Uterus (tissue), 4 donors: Measurements from ENCODE around the gene LIX1L. TPM values are rescaled to one million over a fixed set of nuclear protein-coding genes. Genes with fewer than 3 reads are reported as not detected.
A peak's percentile ranks its signal among the peaks of the same experiment; 100 is the strongest.

Experiments used
- DNase-seq, 2 donors: peaks; one replicate each; pipeline ENCODE4 v3.0.0-alpha.2; 2019 to 2020
- H3K27ac ChIP-seq, 2 donors: fragments of 200-600 bp; sonication (generic); 1 replicate in 1 of 2; 2 replicates in 1 of 2; pipeline ENCODE4 v1.5.1; 2016 to 2018
- H3K27me3 ChIP-seq, 2 donors: fragments of 200-600 bp; sonication (generic); one replicate each; pipeline ENCODE4 v1.5.1; 2018 to 2019; ENCODE audit warnings: control low read depth in 1 of 2
- H3K36me3 ChIP-seq, 2 donors: fragments of 200-600 bp; sonication (generic); one replicate each; pipeline ENCODE4 v1.5.1; 2019; ENCODE audit warnings: control low read depth in 1 of 2
- H3K4me1 ChIP-seq, 2 donors: fragments of 200-600 bp; sonication (generic); one replicate each; pipeline ENCODE4 v1.5.1; 2018 to 2019; ENCODE audit warnings: control low read depth in 1 of 2
- H3K4me3 ChIP-seq, 2 donors: fragments of 200-600 bp; sonication (generic); 1 replicate in 1 of 2; 2 replicates in 1 of 2; pipeline ENCODE4 v1.5.1; 2018 to 2019; ENCODE audit warnings: mild to moderate bottlenecking in 1 of 2
- H3K9me3 ChIP-seq, 2 donors: fragments of 200-600 bp; sonication (generic); one replicate each; pipeline ENCODE4 v1.5.1; 2019; ENCODE audit warnings: control low read depth in 1 of 2
- CTCF ChIP-seq, 4 experiments: fragments of 200-600 bp in 2 of 4; fragments of 450-650 bp in 2 of 4; sonication (generic) in 2 of 4; IDR thresholded peaks; one replicate each; pipeline ENCODE4 v1.5.1; 2016 to 2019; ENCODE audit warnings: antibody characterized with exemption in 4 of 4, mild to moderate bottlenecking in 2 of 4, moderate library complexity in 1 of 4
- POLR2A ChIP-seq, 2 donors: fragments of 450-650 bp; IDR thresholded peaks; one replicate each; pipeline ENCODE4 v1.6.1; 2016; ENCODE audit warnings: antibody characterized with exemption in 2 of 2, mild to moderate bottlenecking in 1 of 2, moderate library complexity in 1 of 2
- intact Hi-C: fragments of 100-400 bp; cut with DNase I; formaldehyde crosslinking; loops from one replicate; pipeline ENCODE4 v1.15.1; 2023; ENCODE audit warnings: low total_unique reads
- total RNA-seq, 4 donors: library from RNA; depleted of rRNA in 3 of 4; stranded (reverse); fragments of >200 nt in 3 of 4; gene quantifications; one replicate each; pipeline versions ENCODE4 v1.1.0 to v1.2.4, GENCODE V29; 2014 to 2023
- donor health status: DM: yes; HTN: yes; CAD: no.

Gene LIX1L
- total RNA-seq, 4 donors from 2014 or later, result 12.3 to 69.0 (median 32.2) TPM

DNA sequence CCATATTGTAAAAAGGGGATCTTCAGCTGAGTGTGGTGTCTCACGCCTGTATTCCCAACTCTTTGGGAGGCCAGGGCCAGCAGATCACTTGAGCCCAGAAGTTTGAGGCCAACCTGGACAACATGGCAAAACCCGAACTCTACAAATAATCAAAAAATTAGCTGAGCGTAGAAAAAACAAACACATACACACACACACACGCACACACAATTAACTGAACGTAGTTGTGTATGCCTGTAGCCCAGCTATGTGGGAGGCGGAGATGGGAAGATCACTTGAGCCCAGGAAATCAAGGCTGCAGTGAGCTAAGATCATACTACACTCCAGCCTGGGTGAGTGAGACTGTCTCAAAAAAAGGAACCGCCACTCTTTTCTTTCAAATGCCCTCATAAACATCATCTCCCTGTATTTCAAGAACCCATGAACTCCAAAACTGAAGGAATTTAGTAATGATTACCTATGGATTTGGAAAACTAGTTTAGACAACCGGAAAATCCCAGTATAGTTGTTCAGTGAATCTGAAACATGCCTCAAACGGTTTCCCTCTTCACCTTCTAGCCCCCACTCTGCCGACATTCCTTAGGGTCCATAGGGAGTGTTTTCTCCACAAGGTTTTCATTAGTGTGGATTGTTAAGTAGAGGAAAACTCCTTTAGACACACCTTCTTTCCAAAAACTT is 34.1 kb upstream of the LIX1L start:
- TF ChIP-seq POLR2A (IDR thresholded peaks at IDR 0.05), result no peak
- TF ChIP-seq CTCF (IDR thresholded peaks at IDR 0.05), result no peak
- H3K27me3 ChIP-seq, result no peaks in the 10 kb centered on the region
- intact Hi-C loops, result no loop called here
- H3K36me3 ChIP-seq, result peaks cover 0 to 3% of the 10 kb centered on the region in 2 donors
- peak; percentile 13 to 27 for DNase-seq
- H3K4me1 ChIP-seq, result no peaks in the 10 kb centered on the region
- peak overlapping the region; percentile 96 to 100 for H3K27ac ChIP-seq
- H3K4me3 ChIP-seq, result peak overlapping the region; percentile 60 to 85
- no peaks in the 10 kb centered on the region for H3K9me3 ChIP-seq

GRCh38 chr1:145990249-145990855 is 32.5 kb upstream of the LIX1L start:
- Histone ChIP-seq H3K4me1 (no peaks in the 10 kb centered on the region), H3K4me3 (no peak overlapping the region), H3K27ac (peak overlapping the region; percentile 96 to 100), H3K36me3 (peaks cover 0 to 3% of the 10 kb centered on the region in 2 donors), H3K27me3 (no peaks in the 10 kb centered on the region), H3K9me3 (no peaks in the 10 kb centered on the region)
- TF ChIP-seq POLR2A (IDR thresholded peaks at IDR 0.05) (no peak), CTCF (IDR thresholded peaks at IDR 0.05) (no peak)
- peak; percentile 16 to 44 for DNase-seq
- intact Hi-C loops, result no loop called here

GRCh38 chr1:145988773-145989172 is 31.0 kb upstream of the LIX1L start:
- Histone ChIP-seq H3K4me1 (peaks cover 0 to 4% of the 10 kb centered on the region in 2 donors), H3K9me3 (no peaks in the 10 kb centered on the region), H3K27ac (peak overlapping the region; percentile 96 to 100), H3K4me3 (no peak overlapping the region), H3K36me3 (peaks cover 0 to 3% of the 10 kb centered on the region in 2 donors), H3K27me3 (no peaks in the 10 kb centered on the region)
- DNase-seq, result peak; percentile 7 to 18
- intact Hi-C loops, result no loop called here
- TF ChIP-seq POLR2A (IDR thresholded peaks at IDR 0.05) (no peak), CTCF (IDR thresholded peaks at IDR 0.05) (no peak)

GRCh38 chr1:145987926-145988325 is 30.1 kb upstream of the LIX1L start:
- DNase-seq, result no peak
- intact Hi-C loops, result no loop called here
- Histone ChIP-seq H3K36me3 (no peaks in the 10 kb centered on the region), H3K27ac (peak overlapping the region; percentile 96 to 100), H3K9me3 (no peaks in the 10 kb centered on the region), H3K4me3 (no peak overlapping the region), H3K4me1 (peaks cover 0 to 10% of the 10 kb centered on the region in 2 donors), H3K27me3 (no peaks in the 10 kb centered on the region)
- TF ChIP-seq POLR2A (IDR thresholded peaks at IDR 0.05), result no peak
- TF ChIP-seq CTCF (IDR thresholded peaks at IDR 0.05), result no peak

DNA sequence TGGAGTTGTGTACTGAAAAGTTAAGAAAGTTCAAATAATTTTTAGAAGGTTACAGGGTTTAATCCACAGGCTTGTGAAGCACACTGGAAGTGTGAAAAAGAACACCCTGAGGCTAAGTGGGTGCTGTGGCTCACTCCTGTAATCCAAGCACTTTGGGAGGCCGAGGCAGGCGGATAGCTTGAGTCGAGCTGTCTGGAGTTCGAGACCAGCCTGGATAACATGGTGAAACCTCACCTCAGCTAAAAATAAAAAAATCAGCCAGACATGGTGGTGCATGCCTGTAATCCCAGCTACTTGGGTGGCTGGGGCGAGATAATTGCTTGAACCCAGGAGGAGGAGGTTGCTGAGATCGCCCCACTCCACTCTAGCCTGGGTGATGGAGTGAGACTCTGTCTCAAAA is 28.7 kb upstream of the LIX1L start:
- Histone ChIP-seq H3K27ac (peak overlapping the region; percentile 96 to 100), H3K27me3 (no peaks in the 10 kb centered on the region), H3K4me3 (no peak overlapping the region), H3K9me3 (no peaks in the 10 kb centered on the region), H3K36me3 (no peaks in the 10 kb centered on the region), H3K4me1 (peaks cover 0 to 14% of the 10 kb centered on the region in 2 donors)
- DNase-seq, result peak in 1 of 2 donors; percentile 17
- TF ChIP-seq CTCF (IDR thresholded peaks at IDR 0.05) (no peak), POLR2A (IDR thresholded peaks at IDR 0.05) (no peak)
- intact Hi-C loops, result no loop called here
